Measurements from ENCODE around the gene SCIN.
"Not testable (repeated sequence)": the region's sequence is repeated elsewhere in the genome, so short reads cannot be mapped to it uniquely, and the experiment has no call there.

Gene SCIN

GRCh38 chr7:12570534-12571461 is at the start of gene SCIN:
Gene SCIN (plus strand): TSS chr7:12570720. CDS start chr7:12570787, 67 bp downstream.
- FAIRE-seq, result no peak

- peak; percentile 99 for FAIRE-seq
These were observed 45.6 kb upstream of the SCIN start for GRCh38 chr7:12524794-12525386.

GRCh38 chr7:12526693-12527092 is 43.8 kb upstream of the SCIN start:
- not testable (repeated sequence) for FAIRE-seq

DNA sequence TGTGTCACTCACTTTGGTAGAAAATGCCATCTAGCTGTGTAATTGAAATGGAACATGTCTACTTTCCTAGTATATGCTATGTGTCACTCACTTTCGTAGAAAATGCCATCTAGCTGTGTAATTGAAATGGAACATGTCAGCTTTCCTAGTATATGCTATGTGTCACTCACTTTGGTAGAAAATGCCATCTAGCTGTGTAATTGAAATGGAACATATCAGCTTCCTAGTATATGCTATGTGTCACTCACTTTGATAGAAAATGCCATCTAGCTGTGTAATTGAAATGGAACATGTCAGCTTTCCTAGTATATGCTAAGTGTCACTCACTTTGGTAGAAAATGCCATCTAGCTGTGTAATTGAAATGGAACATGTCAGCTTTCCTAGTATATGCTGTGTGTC is 42.9 kb upstream of the SCIN start:
- not testable (repeated sequence) for FAIRE-seq

DNA sequence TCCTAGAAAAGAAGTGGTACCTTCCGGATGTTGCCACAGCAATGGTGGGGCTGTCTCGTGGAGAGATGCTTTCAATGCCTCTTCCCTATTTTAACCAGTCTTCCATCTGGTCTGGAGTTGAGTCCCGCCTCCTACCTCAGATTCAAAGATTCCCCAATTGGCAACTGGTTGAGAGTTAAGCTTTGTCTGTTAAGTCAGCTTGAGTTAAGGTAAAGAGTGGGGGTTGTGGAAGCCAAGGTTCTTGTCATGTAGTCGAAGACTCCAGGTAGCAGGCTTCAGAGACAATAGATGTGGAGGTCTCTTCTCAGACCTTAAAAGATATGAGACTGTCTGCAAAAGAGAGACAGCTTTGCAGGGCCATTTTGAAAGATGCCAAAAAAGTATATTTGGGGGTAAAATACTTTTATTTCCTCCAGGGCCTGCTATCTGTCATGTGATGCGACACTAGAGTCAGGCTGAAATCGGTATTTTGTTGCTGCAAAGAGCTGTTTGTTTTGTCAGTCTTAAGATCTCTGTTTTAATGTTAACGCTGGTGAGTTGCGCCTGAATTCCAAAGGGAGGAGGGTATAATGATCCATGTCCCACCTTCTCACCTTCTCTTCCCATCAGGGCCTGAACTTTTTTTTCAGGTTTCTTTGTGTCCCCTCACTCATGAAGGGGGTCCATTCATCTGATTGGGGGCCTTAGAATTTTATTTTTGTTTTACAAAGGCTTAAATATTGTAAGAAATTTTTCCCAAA is 40.4 kb upstream of the SCIN start:
- no peak for FAIRE-seq

GRCh38 chr7:12531784-12532183 is 38.7 kb upstream of the SCIN start:
- no peak for FAIRE-seq

GRCh38 chr7:12534046-12534445 is 36.5 kb upstream of the SCIN start:
- FAIRE-seq, result no peak

DNA sequence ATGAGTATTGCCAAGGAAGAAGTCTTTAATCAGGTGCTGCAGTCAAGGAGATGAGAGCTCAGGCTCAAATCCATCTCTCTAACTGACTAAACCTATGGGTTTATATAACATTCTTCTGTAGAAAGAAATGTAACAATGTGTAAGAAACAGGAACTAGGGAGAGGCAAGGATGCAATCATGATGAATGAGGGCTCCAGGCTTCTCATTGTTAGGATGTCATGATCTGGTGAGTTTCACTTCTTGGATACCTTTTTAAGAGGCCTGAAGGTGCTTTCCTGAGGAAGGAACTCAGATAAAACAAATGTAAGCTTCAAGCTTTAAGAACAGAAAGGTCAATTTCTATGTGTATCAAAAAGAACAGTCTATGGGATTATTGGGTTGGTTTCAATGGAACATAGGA is 30.8 kb upstream of the SCIN start:
- FAIRE-seq, result no peak

- no peak for FAIRE-seq
These were observed 29.7 kb upstream of the SCIN start for GRCh38 chr7:12540850-12541249.

GRCh38 chr7:12543586-12543985 is 26.9 kb upstream of the SCIN start:
- no peak for FAIRE-seq

- FAIRE-seq, result no peak
These were observed 21.4 kb upstream of the SCIN start for GRCh38 chr7:12549106-12549505.

GRCh38 chr7:12550956-12551355 is 19.6 kb upstream of the SCIN start:
- no peak for FAIRE-seq

GRCh38 chr7:12552876-12553275 is 17.6 kb upstream of the SCIN start:
- no peak for FAIRE-seq

DNA sequence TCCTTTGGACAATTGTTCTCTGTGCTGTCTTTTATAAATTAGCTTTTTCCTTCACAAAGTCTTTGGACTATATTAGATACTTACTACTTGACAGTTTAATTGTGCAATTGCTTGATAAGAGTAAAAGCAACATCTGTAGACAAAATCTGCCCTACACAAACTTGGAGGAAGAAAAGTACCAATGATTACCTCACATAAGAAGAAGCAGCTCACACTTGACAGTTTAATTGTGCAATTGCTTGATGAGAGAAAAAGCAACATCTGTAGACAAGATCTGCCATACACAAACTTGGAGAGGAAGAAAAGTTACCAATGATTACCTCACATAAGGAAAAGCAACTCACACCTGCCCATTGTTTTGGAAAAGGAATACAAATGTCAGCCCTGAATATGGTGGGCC is 17.1 kb upstream of the SCIN start:
- no peak for FAIRE-seq

- peak; percentile 49 for FAIRE-seq
These were observed 16.2 kb upstream of the SCIN start for GRCh38 chr7:12554351-12554750.

GRCh38 chr7:12554872-12555271 is 15.6 kb upstream of the SCIN start:
- FAIRE-seq, result no peak

DNA sequence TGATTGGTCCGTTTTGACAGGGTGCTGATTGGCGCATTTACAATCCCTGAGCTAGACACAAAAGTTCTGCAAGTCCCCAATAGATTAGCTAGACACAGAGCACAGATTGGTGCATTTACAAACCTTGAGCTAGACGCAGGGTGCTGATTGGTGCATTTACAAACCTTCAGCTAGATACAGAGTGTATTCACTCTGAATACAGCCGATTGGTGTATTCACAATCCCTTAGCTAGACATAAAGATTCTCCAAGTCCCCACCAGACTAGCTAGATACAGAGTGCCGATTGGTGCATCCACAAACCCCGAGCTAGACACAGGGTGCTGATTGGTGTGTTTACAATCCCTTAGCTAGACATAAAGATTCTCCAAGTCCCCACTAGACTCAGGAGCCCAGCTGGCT is 14.8 kb upstream of the SCIN start:
- not testable (repeated sequence) for FAIRE-seq

- not testable (repeated sequence) for FAIRE-seq
These were observed 14.3 kb upstream of the SCIN start for GRCh38 chr7:12556139-12556792.

- no peak for FAIRE-seq
These were observed 13.2 kb upstream of the SCIN start for GRCh38 chr7:12557282-12557681.

- no peak for FAIRE-seq
These were observed 5.3 kb upstream of the SCIN start for GRCh38 chr7:12564996-12565764.

GRCh38 chr7:12565873-12566272 is 4.6 kb upstream of the SCIN start:
- FAIRE-seq, result no peak

- no peak for FAIRE-seq
These were observed 3.5 kb upstream of the SCIN start for GRCh38 chr7:12567015-12567414.

Data from G401.6 (cell line).